NCI-H69 (cell line): ENCODE data around the gene NOTCH2.

Source experiments
- DNase-seq: peaks from one replicate; lab custom pipeline; 2025; lab: John Stamatoyannopoulos, UW

The NOTCH2 gene

GRCh38 chr1:119943216-119943615 is 126.2 kb downstream of the NOTCH2 start:
- DNase-seq: no peak

GRCh38 chr1:119941392-119941791 is 128.1 kb downstream of the NOTCH2 start:
- no peak for DNase-seq

- DNase-seq: no peak
Measured at GRCh38 chr1:119940697-119941096, 128.8 kb downstream of the NOTCH2 start.

GRCh38 chr1:119937198-119937597 is 132.3 kb downstream of the NOTCH2 start:
- DNase-seq: no peak

- no peak for DNase-seq
Measured at GRCh38 chr1:119935915-119936314, 133.5 kb downstream of the NOTCH2 start.

- no peak for DNase-seq
Measured at GRCh38 chr1:119935373-119935772, 134.1 kb downstream of the NOTCH2 start.

GRCh38 chr1:119933397-119933796 is 136.1 kb downstream of the NOTCH2 start:
- DNase-seq: no peak

GRCh38 chr1:119929643-119930315 is 139.7 kb downstream of the NOTCH2 start:
- peak; percentile 82 for DNase-seq

GRCh38 chr1:119926553-119926952 is 142.9 kb downstream of the NOTCH2 start:
- DNase-seq: no peak

GRCh38 chr1:119924948-119925898 is 144.2 kb downstream of the NOTCH2 start:
- DNase-seq: no peak

- no peak for DNase-seq
Measured at GRCh38 chr1:119920104-119920968, 149.1 kb downstream of the NOTCH2 start.

GRCh38 chr1:119919241-119919640 is 150.2 kb downstream of the NOTCH2 start:
- DNase-seq: no peak

GRCh38 chr1:119918301-119918700 is 151.2 kb downstream of the NOTCH2 start:
- no peak for DNase-seq

- no peak for DNase-seq
Measured at GRCh38 chr1:119917304-119918055, 152.0 kb downstream of the NOTCH2 start.

GRCh38 chr1:119915517-119915916 is 153.9 kb downstream of the NOTCH2 start:
- no peak for DNase-seq

- DNase-seq: no peak
Measured at GRCh38 chr1:119914071-119914470, 155.4 kb downstream of the NOTCH2 start.

GRCh38 chr1:119912963-119913362 is 156.5 kb downstream of the NOTCH2 start:
- no peak for DNase-seq

- no peak for DNase-seq
Measured at GRCh38 chr1:119911775-119912174, 157.7 kb downstream of the NOTCH2 start.

- no peak for DNase-seq
Measured at GRCh38 chr1:119910618-119911017, 158.8 kb downstream of the NOTCH2 start.

- DNase-seq: no peak
Measured at GRCh38 chr1:119909890-119910596, 159.4 kb downstream of the NOTCH2 start.

- DNase-seq: peak; percentile 88
Measured at GRCh38 chr1:119908661-119909060, 160.8 kb downstream of the NOTCH2 start.
